Activated T-helper 2 cell treated with anti-CD3 and anti-CD28 coated beads, Interferon-gamma antibody, Interleukin-2, Interleukin-4, amounts not matched to agents 10 μg/mL and 5 μg/mL and 100 μg/mL, durations not matched to agents 14 hours and 24 hours and 36 hours (primary cell): Measurements from ENCODE around the gene SH3PXD2A. TPM values are rescaled to one million over a fixed set of nuclear protein-coding genes. Genes with fewer than 3 reads are reported as not detected.
"Not testable (repeated sequence)": the region's sequence is repeated elsewhere in the genome, so short reads cannot be mapped to it uniquely, and the experiment has no call there.

Experiments used
- DNase-seq: peaks from one replicate; pipeline ENCODE4 v3.0.0; 2021; ENCODE audit warnings: low spot score
- H3K27ac Mint-ChIP-seq: one replicate; pipeline ENCODE4 v1.8.0; 2021; ENCODE audit warnings: mixed read lengths
- H3K27me3 Mint-ChIP-seq: one replicate; pipeline ENCODE4 v1.8.0; 2021; ENCODE audit warnings: low read depth, mixed read lengths
- H3K36me3 Mint-ChIP-seq: one replicate; pipeline ENCODE4 v1.8.0; 2021; ENCODE audit warnings: low read depth, mixed read lengths
- H3K4me1 Mint-ChIP-seq: one replicate; pipeline ENCODE4 v1.8.0; 2021; ENCODE audit warnings: low read depth, mixed read lengths
- H3K4me3 Mint-ChIP-seq: one replicate; pipeline ENCODE4 v1.8.0; 2021; ENCODE audit warnings: low read depth, mild to moderate bottlenecking, moderate library complexity, mixed read lengths
- H3K9me3 Mint-ChIP-seq: one replicate; pipeline ENCODE4 v1.8.0; 2021; ENCODE audit warnings: mixed read lengths
- intact Hi-C: fragments of 100-400 bp; cut with micrococcal nuclease; formaldehyde crosslinking; loops from one replicate; pipeline ENCODE4 v1.15.1; 2023
- total RNA-seq: library from RNA; stranded (reverse); gene quantifications from 2 replicates; pipeline ENCODE4 v1.2.3, GENCODE V29; 2022

The SH3PXD2A gene
- total RNA-seq, 1 donor from 2014 or later, result 8.6 TPM

DNA sequence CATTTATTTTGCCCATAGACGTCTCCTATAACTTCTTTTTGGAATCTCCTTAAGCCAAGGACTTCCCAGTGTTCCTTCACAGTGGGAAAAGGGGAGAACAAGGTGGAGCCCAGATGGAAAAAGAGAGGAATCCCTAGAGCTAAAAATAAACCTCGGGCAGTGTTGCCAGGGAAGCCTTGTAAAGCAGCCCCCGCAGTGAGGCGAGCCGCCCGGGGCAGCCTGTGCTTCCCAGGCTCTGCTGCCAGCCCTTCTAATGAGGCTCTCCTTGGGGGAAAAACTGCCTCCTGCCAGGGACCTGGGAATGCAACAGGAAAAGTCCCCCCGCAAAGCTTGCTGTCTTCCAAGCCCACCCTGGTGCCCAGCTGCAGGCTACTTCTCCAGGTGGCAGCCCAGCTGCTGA is 71.7 kb downstream of the SH3PXD2A start:
- DNase-seq, result no peak
- Mint-ChIP-seq H3K36me3 (no peaks in the 10 kb centered on the region), H3K9me3 (no peaks in the 10 kb centered on the region), H3K4me1 (peaks cover 8% of the 10 kb centered on the region), H3K27me3 (peaks cover 27% of the 10 kb centered on the region), H3K27ac (no peak overlapping the region), H3K4me3 (no peak overlapping the region)
- intact Hi-C loops, result no loop called here

DNA sequence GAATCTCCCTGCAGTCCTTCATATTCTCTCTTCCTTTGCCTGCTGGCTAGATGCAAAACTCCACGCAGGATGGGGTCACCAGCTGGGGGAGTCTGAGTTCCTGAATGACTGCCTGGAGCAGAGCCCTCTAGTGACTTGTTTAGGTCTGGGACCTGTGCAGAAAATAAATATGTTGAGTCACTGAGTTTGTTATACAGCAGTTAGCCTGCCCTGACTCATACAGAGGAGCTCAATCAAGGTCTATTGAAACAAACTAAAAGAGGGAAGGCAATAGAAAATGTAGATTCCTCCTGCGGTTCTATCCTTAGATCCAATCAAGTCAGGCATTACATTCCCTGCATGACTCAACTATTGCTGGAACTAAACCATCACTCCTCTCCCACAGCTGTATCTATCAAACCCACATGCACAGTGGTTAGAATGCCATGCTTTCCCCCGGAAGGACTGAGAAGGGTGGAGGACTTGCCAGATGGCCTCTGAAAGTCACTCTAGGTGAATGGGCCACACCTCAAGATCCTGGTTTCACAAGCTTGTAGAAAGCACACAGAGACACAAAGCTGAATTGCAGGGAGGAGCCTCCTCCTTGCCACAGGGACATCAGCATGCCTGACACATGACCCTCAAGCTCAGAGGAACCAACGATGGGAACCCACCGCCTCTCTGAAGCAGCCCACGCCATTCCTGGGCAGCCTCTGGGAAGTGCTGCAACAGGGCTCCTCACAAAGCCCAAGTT is 73.9 kb downstream of the SH3PXD2A start:
- Mint-ChIP-seq H3K36me3 (no peaks in the 10 kb centered on the region), H3K4me3 (no peak overlapping the region), H3K9me3 (no peaks in the 10 kb centered on the region), H3K27ac (no peak overlapping the region), H3K4me1 (peaks cover 19% of the 10 kb centered on the region), H3K27me3 (peaks cover 35% of the 10 kb centered on the region)
- intact Hi-C loops, result no loop called here
- DNase-seq, result no peak

DNA sequence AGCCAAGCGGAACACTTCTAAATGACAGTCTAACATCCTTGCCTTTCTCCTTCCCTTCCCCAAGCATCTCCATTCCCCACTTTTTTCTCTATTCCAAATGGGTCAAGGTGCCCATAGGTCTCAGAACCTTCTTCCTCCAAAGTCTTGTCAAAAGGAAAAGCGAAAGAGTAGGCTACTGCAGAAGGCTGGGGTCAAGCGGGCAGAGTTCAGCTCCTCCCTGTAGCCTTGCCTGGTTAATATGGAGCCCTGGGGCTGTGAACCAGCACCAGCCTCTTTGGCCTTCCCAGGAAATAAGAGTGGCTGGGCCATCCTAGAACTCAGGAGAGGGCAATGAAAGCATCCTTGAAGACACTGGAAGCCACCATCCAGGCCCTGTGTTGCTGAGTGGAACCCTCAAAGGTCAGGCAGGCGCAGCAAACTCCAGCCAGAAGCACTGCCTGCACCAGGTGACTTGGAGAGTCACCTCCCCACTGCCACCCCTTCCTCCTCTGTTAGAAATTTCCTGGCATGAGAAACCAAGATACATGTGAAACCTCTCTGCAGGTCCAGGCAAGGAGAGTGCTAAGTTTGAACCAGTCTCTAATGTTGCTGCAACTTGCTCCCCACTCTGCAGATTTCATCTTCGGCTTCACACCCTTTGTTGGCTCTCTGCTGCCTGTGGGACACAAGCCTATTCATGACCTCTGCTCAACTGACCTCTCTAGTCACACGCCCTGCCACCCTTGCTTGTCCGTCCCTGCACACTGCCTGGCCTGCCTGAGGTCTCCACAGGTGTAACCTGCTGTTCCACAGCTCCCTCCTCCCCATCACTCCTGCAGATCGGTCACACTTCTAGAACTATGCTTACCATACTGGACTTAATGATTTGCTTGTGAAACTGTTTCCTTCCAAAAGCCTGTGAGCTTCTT is 74.9 kb downstream of the SH3PXD2A start:
- peaks cover 19% of the 10 kb centered on the region for H3K4me1 Mint-ChIP-seq
- DNase-seq, result no peak
- peaks cover 33% of the 10 kb centered on the region for H3K27me3 Mint-ChIP-seq
- H3K36me3 Mint-ChIP-seq, result no peaks in the 10 kb centered on the region
- H3K27ac Mint-ChIP-seq, result no peak overlapping the region
- H3K9me3 Mint-ChIP-seq, result no peaks in the 10 kb centered on the region
- no peak overlapping the region for H3K4me3 Mint-ChIP-seq
- intact Hi-C loops, result no loop called here

DNA sequence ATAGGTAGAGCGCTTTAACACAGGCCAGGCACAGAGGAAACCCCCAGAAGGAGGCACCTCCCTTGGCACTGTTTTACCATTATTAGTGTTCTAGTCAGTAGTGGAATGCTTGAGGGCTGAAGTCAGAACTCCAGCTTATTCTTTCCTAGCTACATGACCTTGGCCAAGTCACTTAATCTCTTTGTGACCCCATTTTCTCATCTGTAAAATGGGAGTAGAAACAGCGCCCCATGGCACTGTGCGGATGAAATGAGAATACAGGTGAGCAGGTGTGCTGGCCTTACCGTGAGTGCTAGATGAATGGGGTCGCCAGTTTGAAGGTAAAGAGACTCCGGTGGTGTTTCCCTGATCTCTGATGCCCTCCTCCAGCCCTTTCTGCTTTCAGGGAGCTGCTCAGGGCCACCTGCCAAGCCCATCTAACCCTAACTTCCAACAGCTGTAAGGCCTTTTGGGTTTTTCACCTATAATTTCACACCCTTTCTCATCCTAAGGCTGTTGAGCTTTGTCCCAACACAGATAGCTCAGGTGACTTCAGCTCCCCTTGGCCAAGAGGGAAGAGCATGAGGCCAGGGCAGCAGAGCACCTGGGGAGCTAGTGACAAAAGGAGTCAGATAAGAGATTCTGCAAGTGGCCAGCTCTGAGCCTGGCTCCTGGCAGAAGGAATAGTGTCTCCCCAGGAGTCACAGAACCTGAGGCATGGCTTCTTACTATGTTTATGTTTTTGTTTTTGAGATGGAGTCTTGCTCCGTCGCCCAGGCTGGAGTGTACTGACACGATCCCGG is 76.8 kb downstream of the SH3PXD2A start:
- Mint-ChIP-seq H3K4me1 (peaks cover 19% of the 10 kb centered on the region), H3K4me3 (no peak overlapping the region), H3K9me3 (peaks cover 8% of the 10 kb centered on the region)

DNA sequence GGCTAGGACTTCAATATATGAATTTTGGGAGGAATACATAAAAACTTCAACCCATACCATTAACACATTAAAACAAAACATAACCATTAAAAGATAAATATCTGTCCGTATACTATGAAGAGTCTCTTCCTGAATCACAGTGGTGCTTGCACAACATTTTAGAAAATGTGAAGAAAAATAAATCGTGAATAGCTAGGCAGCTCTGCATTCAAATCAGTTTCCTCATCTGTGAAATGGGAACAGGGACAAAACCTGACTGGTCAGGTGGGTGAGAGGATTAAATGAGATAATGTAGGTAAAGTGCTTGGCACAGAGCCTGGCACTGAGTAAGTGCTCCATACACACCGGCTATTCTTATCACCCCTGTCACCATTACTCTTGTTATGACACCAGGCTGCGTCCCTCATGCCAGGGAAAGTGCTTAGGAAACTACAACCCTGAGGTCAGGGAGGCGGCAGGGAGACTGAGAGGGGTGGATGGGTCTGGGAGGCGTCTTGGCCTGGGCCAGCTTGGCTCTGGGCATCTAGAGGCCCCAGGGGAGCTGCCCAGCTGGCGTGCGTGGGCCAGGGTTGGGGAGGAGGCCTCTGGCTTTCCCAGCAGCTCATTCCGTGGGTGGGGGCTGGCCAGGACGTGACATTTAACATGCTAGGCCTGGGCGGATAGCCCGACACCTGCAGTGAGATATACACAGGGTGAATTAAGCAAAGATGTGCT is 78.3 kb downstream of the SH3PXD2A start:
- peaks cover 23% of the 10 kb centered on the region for H3K4me1 Mint-ChIP-seq
- no peak overlapping the region for H3K4me3 Mint-ChIP-seq
- H3K36me3 Mint-ChIP-seq, result no peaks in the 10 kb centered on the region
- intact Hi-C loops, result no loop called here
- H3K27ac Mint-ChIP-seq, result no peak overlapping the region
- DNase-seq, result no peak
- H3K9me3 Mint-ChIP-seq, result peaks cover 8% of the 10 kb centered on the region
- H3K27me3 Mint-ChIP-seq, result peaks cover 28% of the 10 kb centered on the region

More for the DNA sequence above, 76.8 kb downstream of the SH3PXD2A start:
- intact Hi-C loops, result no loop called here
- peaks cover 38% of the 10 kb centered on the region for H3K27me3 Mint-ChIP-seq
- no peaks in the 10 kb centered on the region for H3K36me3 Mint-ChIP-seq
- DNase-seq, result no peak
- H3K27ac Mint-ChIP-seq, result no peak overlapping the region

DNA sequence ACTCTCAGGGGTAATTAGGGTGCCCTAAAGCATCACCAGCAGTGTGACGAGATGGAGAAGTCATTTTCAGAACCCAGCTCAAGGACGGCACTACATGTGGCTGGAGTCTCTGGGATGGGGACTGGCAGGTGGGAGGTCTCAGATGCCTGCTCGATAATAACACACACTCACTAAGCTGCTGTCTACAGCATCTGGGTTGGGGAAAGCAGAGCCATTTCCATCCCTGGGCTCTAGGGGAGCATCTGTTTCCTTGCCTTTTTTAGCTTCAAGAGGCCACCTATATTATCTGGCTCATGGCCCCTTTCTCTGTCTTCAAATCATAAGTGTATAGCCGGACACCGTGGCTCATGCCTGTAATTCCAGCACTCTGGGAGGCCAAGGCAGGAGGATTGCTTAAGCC is 79.6 kb downstream of the SH3PXD2A start:
- Mint-ChIP-seq H3K36me3 (no peaks in the 10 kb centered on the region), H3K27me3 (peaks cover 30% of the 10 kb centered on the region), H3K27ac (no peak overlapping the region), H3K4me1 (peaks cover 20% of the 10 kb centered on the region), H3K4me3 (no peak overlapping the region), H3K9me3 (peaks cover 8% of the 10 kb centered on the region)
- intact Hi-C loops, result no loop called here
- no peak for DNase-seq

DNA sequence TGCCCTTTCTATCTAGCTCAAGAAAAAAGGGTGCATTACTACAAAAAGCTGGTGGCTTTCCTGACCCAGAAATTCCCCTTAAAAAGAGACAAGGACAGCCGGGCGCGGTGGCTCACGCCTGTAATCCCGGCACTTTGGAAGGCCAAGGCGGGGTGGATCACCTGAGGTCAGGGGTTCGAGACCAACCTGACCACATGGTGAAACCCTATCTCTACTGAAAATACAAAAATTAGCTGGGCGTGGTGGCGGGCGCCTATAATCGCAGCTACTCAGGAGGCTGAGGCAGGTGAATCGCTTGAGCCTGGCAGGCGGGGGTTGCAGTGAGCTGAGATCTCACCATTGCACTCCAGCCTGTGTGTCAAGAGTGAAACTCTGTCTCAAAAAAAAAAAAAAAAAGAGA is 82.5 kb downstream of the SH3PXD2A start:
- intact Hi-C loops, H3K9me3 Mint-ChIP-seq, DNase-seq, H3K36me3 Mint-ChIP-seq, H3K27ac Mint-ChIP-seq, H3K4me3 Mint-ChIP-seq: not testable (repeated sequence)
- Mint-ChIP-seq H3K27me3 (peaks cover 35% of the 10 kb centered on the region), H3K4me1 (peaks cover 20% of the 10 kb centered on the region)

DNA sequence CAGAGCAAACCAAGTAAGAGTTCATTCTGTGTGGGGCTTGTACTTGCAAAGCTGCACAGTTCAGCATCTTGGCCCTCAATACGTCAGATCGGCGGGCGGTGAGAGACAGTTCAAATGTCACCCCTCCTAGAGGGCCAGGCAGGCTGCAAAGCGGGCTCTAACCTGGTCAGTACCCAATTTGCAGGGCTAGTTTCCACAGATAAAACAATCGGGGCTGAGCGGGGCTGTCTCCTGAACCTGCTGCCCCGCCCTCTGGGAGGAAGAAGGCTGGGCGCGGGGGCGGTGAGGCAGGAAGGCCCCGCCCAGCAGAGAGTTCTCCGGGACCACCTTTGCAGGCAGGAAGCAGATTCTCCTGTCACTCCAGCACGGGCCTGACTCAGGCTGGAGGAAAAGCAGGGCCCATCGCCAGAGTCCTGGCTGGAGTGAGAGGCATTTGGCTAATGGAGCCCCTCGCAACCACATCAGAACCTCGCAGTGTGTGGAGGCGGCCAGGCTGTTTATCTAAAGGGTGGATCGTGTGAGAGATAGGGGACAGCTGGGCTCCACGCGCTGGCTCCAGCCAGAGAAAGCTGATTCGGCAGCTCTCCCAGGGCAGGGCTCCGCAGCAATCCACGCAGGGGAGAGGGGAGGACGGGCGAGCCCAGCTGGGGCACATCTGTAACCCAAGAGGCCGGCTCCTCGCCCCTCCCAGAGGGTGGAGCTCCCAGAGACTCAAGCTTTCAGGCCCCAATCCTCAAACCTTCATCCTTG is 83.1 kb downstream of the SH3PXD2A start:
- Mint-ChIP-seq H3K36me3 (no peaks in the 10 kb centered on the region), H3K27ac (peak overlapping the region; percentile 77), H3K27me3 (peaks cover 33% of the 10 kb centered on the region), H3K9me3 (peaks cover 8% of the 10 kb centered on the region), H3K4me1 (peaks cover 17% of the 10 kb centered on the region), H3K4me3 (peak overlapping the region; percentile 84)
- intact Hi-C loops, result no loop called here
- DNase-seq, result peak; percentile 56

DNA sequence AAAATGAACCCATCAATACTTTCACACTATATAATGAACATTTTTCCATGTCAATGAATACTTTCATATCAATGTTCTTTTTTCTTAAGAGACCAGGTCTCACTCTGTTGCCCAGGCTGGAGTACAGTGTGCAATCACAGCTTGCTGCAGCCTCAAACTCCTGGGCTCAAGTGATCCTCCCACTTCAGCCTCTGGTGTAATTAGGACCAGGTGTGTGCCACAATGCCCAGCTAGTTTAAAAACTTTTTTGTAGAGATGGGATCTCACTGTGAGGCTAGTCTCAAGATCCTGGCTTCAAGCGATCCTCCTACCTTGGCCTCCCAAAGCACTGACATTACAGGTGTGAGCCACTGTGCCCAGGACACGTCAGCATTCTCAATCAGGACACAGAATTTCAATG is 85.2 kb downstream of the SH3PXD2A start:
- Mint-ChIP-seq H3K27me3 (peaks cover 24% of the 10 kb centered on the region), H3K4me1 (peaks cover 21% of the 10 kb centered on the region), H3K36me3 (no peaks in the 10 kb centered on the region), H3K9me3 (peaks cover 8% of the 10 kb centered on the region), H3K27ac (no peak overlapping the region), H3K4me3 (no peak overlapping the region)
- intact Hi-C loops, result no loop called here
- DNase-seq, result no peak

DNA sequence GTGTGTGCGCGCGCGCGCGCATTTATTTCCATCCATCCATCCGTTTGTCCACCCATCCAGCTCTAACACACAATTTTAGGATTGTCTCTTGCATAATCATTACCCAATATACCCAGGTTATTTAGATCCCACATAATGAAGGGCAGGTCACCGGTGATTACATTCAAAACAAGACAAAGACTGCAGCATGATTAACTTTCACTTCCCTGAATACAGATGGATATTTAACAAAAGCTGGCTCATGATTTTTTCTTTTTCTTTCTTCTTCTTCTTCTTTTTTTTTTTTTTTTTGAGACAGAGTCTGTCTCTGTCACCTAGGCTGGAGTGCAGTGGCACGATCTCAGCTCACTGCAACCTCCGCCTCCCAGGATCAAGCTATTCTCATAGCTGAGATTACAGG is 86.2 kb downstream of the SH3PXD2A start:
- peaks cover 28% of the 10 kb centered on the region for H3K4me1 Mint-ChIP-seq
- no peak overlapping the region for H3K27ac Mint-ChIP-seq
- peaks cover 17% of the 10 kb centered on the region for H3K27me3 Mint-ChIP-seq
- DNase-seq, result no peak
- no peaks in the 10 kb centered on the region for H3K36me3 Mint-ChIP-seq
- intact Hi-C loops, result no loop called here
- no peak overlapping the region for H3K4me3 Mint-ChIP-seq
- peaks cover 2% of the 10 kb centered on the region for H3K9me3 Mint-ChIP-seq

DNA sequence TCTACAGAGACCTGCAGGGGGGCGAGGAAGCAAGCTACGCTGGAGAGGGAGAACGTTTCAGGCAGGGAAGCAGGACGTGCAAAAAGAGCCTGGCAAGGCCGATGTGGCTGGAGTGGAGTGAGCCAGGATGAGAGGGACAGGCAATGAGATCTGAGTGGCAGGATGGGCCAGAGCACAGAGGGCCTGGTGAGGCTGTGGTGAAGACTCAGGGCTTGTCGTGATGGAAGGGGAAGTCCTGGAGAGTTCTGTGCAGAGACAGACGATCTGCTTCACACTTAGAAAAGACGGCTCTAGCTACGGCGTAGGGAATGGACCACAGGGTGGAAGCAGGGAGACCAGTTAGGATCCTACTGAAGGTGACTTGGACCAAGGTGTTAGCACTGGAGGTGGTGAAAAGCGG is 87.0 kb downstream of the SH3PXD2A start:
- H3K36me3 Mint-ChIP-seq, result no peaks in the 10 kb centered on the region
- no peaks in the 10 kb centered on the region for H3K9me3 Mint-ChIP-seq
- peaks cover 15% of the 10 kb centered on the region for H3K27me3 Mint-ChIP-seq
- H3K4me1 Mint-ChIP-seq, result peaks cover 35% of the 10 kb centered on the region
- no peak overlapping the region for H3K27ac Mint-ChIP-seq
- no peak for DNase-seq
- no peak overlapping the region for H3K4me3 Mint-ChIP-seq
- intact Hi-C loops, result no loop called here

DNA sequence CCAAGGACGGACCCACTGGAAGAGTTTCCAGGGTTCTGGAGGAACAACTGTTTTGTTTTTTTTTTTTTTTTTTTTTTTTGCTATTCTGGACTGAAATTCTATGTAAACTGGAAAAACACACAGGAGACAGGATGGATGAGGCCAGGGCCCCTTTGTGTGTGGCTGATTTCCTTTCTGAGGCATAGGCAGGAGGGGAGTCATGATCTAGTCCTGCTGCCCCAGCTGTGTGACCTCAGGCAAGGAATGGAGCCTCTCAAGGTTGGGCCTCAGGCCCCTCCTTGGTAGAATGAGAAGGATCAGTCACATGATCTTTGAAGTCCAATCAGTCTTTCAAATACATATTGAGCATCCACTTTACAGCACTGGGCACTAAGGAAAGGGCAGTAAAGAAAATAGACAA is 87.6 kb downstream of the SH3PXD2A start:
- H3K4me1 Mint-ChIP-seq, result peaks cover 38% of the 10 kb centered on the region
- H3K27me3 Mint-ChIP-seq, result peaks cover 15% of the 10 kb centered on the region
- no peaks in the 10 kb centered on the region for H3K9me3 Mint-ChIP-seq
- no peak overlapping the region for H3K27ac Mint-ChIP-seq
- DNase-seq, result no peak
- intact Hi-C loops, result no loop called here
- no peak overlapping the region for H3K4me3 Mint-ChIP-seq
- H3K36me3 Mint-ChIP-seq, result no peaks in the 10 kb centered on the region
